ENCODE data around the gene SIVA1. TPM values are rescaled to one million over a fixed set of nuclear protein-coding genes. Genes with fewer than 3 reads are reported as not detected.

SIVA1 gene
- total and polyA plus RNA-seq, 2 of the 8 experiments (the other 6 are each of a cell fraction or from before 2014, with no cell fraction given) = 123 to 589 TPM

- no peak overlapping the region for H3K4ac ChIP-seq (replicated peaks; ENCODE audit: insufficient read length, low read depth, low read length)
- H3K14ac ChIP-seq (ENCODE audit: insufficient read length) = no peak overlapping the region
- no peaks in the 10 kb centered on the region for H3K23me2 ChIP-seq (ENCODE audit: low read depth, low read length)
- ChIA-PET POLR2A (ENCODE audit: partially characterized antibody) (interaction anchor here (1.1 to 2.4 kb wide), 4 partner anchors 11 to 234 kb away, joined by 3 to 11 read pairs (median 4); partner anchors contain the start of gene SIVA1), CTCF (ENCODE audit: partially characterized antibody) (interaction anchor here (1.9 to 4.6 kb wide), 2 partner anchors 9 to 12 kb away, joined by 6 to 18 read pairs; no protein-coding TSS in a partner anchor)
- no peak overlapping the region for H3K9ac ChIP-seq (replicated peaks in 1 of 4; ENCODE audit: extremely low read depth in 1 of 4, low read depth in 3 of 4, low read length in 3 of 4)
- DNase-seq (ENCODE audit: low read depth in 1 of 2, low spot score in 2 of 2) (no peak), FAIRE-seq (no peak)
- 81% methylated on average over 8 of the region's 9 CpGs; no CpG with 5 or more reads in 1 of the 2 experiments for WGBS, 2 experiments (ENCODE audit: extremely low coverage in 1 of 2, insufficient coverage in 1 of 2, insufficient read length in 1 of 2, insufficient replicate concordance in 2 of 2, low coverage in 1 of 2, low lambda C conversion rate in 2 of 2, missing lambda C conversion rate in 1 of 2)
- TF ChIP-seq SIN3A (conservative IDR thresholded peaks at IDR 0.05 in 1 of 2, IDR thresholded peaks at IDR 0.05 in 1 of 2; ENCODE audit: low read depth in 1 of 2, low read length in 2 of 2) (no peak), TAF1 (IDR thresholded peaks at IDR 0.05; ENCODE audit: low read depth, low read length) (no peak), SP4 (IDR thresholded peaks at IDR 0.05; ENCODE audit: low read length) (no peak), USF2 (IDR thresholded peaks at IDR 0.05; ENCODE audit: low read length) (no peak), JUN (IDR thresholded peaks at IDR 0.05; ENCODE audit: low read depth, low read length) (no peak), CHD1 (IDR thresholded peaks at IDR 0.05; ENCODE audit: low read depth, low read length) (no peak), SIRT6 (IDR thresholded peaks at IDR 0.05; ENCODE audit: low read length) (no peak), YY1 (IDR thresholded peaks at IDR 0.05; ENCODE audit: low read depth, low read length) (no peak), HDAC2 (IDR thresholded peaks at IDR 0.05; ENCODE audit: borderline replicate concordance in 1 of 2, low read depth in 2 of 2, low read length in 2 of 2) (no peak), HDAC6 (IDR thresholded peaks at IDR 0.05; ENCODE audit: low read depth, low read length) (no peak)
- no peaks in the 10 kb centered on the region for H3K36me3 ChIP-seq (ENCODE audit: control insufficient read depth in 2 of 4, insufficient read depth in 4 of 4, low read length in 3 of 4)
- H3K23ac ChIP-seq (ENCODE audit: insufficient read length) = no peak overlapping the region
- H3K79me1 ChIP-seq (ENCODE audit: low read depth, low read length) = no peaks in the 10 kb centered on the region
- no peak overlapping the region for H3K18ac ChIP-seq (ENCODE audit: extremely low read depth, low read length)
- no peak overlapping the region for H2BK120ac ChIP-seq (replicated peaks; ENCODE audit: low read depth, low read length)
- H3K79me2 ChIP-seq (ENCODE audit: control insufficient read depth in 1 of 2, insufficient read depth in 2 of 2, low read length in 2 of 2) = no peaks in the 10 kb centered on the region
- H4K20me1 ChIP-seq (replicated peaks in 1 of 2; ENCODE audit: control insufficient read depth in 1 of 2, insufficient read depth in 2 of 2, low read length in 2 of 2) = peaks cover 0 to 6% of the 10 kb centered on the region in 2 experiments
- H2BK5ac ChIP-seq (ENCODE audit: low read depth, low read length) = no peak overlapping the region
- no peak overlapping the region for H4K5ac ChIP-seq (ENCODE audit: insufficient read length, low read depth, low read length)
- H3K4me1 ChIP-seq (replicated peaks in 1 of 4; ENCODE audit: control insufficient read depth in 3 of 4, insufficient read depth in 4 of 4, low read length in 3 of 4) = no peaks in the 10 kb centered on the region; a peak in 2 of 7 replicates
- no peak overlapping the region for H2AK5ac ChIP-seq (ENCODE audit: low read depth, low read length)
- H2BK20ac ChIP-seq (ENCODE audit: low read length) = no peak overlapping the region
- no peak overlapping the region for H4K91ac ChIP-seq (replicated peaks; ENCODE audit: insufficient read length, low read length)
- no peak overlapping the region for H3K4me3 ChIP-seq (ENCODE audit: extremely low read depth in 1 of 4, insufficient read depth in 2 of 4, low read depth in 3 of 4, low read length in 4 of 4)
- H3K9me3 ChIP-seq (ENCODE audit: insufficient read depth in 2 of 2, low read depth in 1 of 2, low read length in 1 of 2) = no peaks in the 10 kb centered on the region
- H2AFZ ChIP-seq (ENCODE audit: low read length) = no peak overlapping the region
- no peak overlapping the region for H3K4me2 ChIP-seq (ENCODE audit: insufficient read depth in 1 of 2, low read depth in 2 of 2, low read length in 2 of 2)
- no peak overlapping the region for H3K56ac ChIP-seq (replicated peaks; ENCODE audit: insufficient read length, low read depth, low read length)
- no peak overlapping the region for H2BK12ac ChIP-seq (ENCODE audit: low read depth, low read length)
- H3K27me3 ChIP-seq (replicated peaks in 1 of 4; ENCODE audit: control insufficient read depth in 3 of 4, extremely low read depth in 1 of 4, insufficient read depth in 3 of 4, low read length in 3 of 4) = peaks cover 0 to 5% (median 0%) of the 10 kb centered on the region in 4 experiments; a peak in 2 of 7 replicates
- H4K8ac ChIP-seq (ENCODE audit: extremely low read depth, insufficient read depth, low read length) = no peak overlapping the region
- no peak overlapping the region for H2BK15ac ChIP-seq (ENCODE audit: low read length)
- no peak overlapping the region for H3K27ac ChIP-seq (ENCODE audit: low read depth, low read length)
Measured at GRCh38 chr14:104734601-104734990, 18.4 kb upstream of the SIVA1 start.
